Esophagus squamous epithelium (tissue), 5 donors: ENCODE results near the gene EVPLL. TPM values are rescaled to one million over a fixed set of nuclear protein-coding genes. Genes with fewer than 3 reads are reported as not detected.
"Not testable (repeated sequence)": the region's sequence is repeated elsewhere in the genome, so short reads cannot be mapped to it uniquely, and the experiment has no call there.

Experiments
- DNase-seq: peaks from one replicate; lab custom pipeline; 2025; lab: John Stamatoyannopoulos, UW
- H3K27ac ChIP-seq, 4 donors: fragments of 200-600 bp; sonication (generic); one replicate each; pipeline ENCODE4 v1.5.1; 2016 to 2019; ENCODE audit warnings: mild to moderate bottlenecking in 1 of 4
- H3K27me3 ChIP-seq, 4 donors: fragments of 200-600 bp; sonication (generic); 1 replicate in 3 of 4; 2 replicates in 1 of 4; pipeline versions ENCODE4 v1.5.1 to v1.6.0; 2017 to 2021; ENCODE audit warnings: antibody characterized with exemption in 1 of 4
- H3K36me3 ChIP-seq, 3 donors: fragments of 200-600 bp; sonication (generic); one replicate each; pipeline ENCODE4 v1.5.1; 2016 to 2019
- H3K4me1 ChIP-seq, 3 donors: fragments of 200-600 bp; sonication (generic); one replicate each; pipeline ENCODE4 v1.5.1; 2017 to 2019
- H3K4me3 ChIP-seq, 4 donors: fragments of 200-600 bp; sonication (generic); 1 replicate in 3 of 4; 2 replicates in 1 of 4; pipeline ENCODE4 v1.5.1; 2016 to 2019; ENCODE audit warnings: mild to moderate bottlenecking in 2 of 4, moderate library complexity in 1 of 4
- H3K9me3 ChIP-seq, 3 donors: fragments of 200-600 bp; sonication (generic); one replicate each; pipeline ENCODE4 v1.5.1; 2016 to 2019
- POLR2A ChIP-seq, 4 donors: fragments of 450-650 bp; IDR thresholded peaks; one replicate each; pipeline ENCODE4 v1.6.1; 2017; ENCODE audit warnings: antibody characterized with exemption in 4 of 4, mild to moderate bottlenecking in 4 of 4, moderate library complexity in 3 of 4
- WGBS, 2 donors: methylation state at CpG; one replicate each; pipeline ENCODE4 v1.1.5; 2018; 5-methylcytosine and 5-hydroxymethylcytosine counted together
- intact Hi-C: fragments of 100-400 bp; cut with DNase I; formaldehyde crosslinking; loops from one replicate; pipeline ENCODE4 v1.15.0; 2022
- total RNA-seq, 4 donors: library from RNA; depleted of rRNA; stranded (reverse); fragments of >200 nt; gene quantifications; one replicate each; pipeline ENCODE4 v1.1.0, GENCODE V29; 2016
- TF ChIP-seq, protein P1 (sequence below), 6 experiments: fragments of 450-650 bp in 4 of 6; fragments of 200-600 bp in 2 of 6; sonication (generic) in 2 of 6; IDR thresholded peaks; one replicate each; pipeline ENCODE4 v1.5.1; 2016 to 2019; ENCODE audit warnings: antibody characterized with exemption in 6 of 6, mild to moderate bottlenecking in 4 of 6, moderate library complexity in 4 of 6
- donor health status: DM: yes; HTN: yes; CAD: no.

The EVPLL gene
- total RNA-seq, 4 donors from 2014 or later, result 5.9 to 15.4 (median 10.2) TPM

DNA sequence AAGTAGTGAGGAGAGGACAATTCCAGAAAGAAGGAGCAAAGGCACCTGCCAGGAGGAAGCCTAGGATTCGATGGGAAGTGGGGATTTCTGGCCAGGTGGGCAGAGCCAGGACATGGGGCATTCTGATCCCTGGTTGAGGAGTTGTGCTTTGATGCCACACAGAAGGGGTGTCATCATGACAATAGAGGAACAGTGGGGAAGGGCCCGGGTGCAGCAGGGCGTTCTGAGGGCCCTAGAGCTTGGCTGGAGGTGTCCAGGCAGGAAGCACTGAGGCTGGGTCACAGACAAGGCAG is 4.3 kb downstream of the EVPLL start:
- Histone ChIP-seq H3K36me3 (peaks cover 0 to 35% (median 0%) of the 10 kb centered on the region in 3 donors), H3K27ac (no peak overlapping the region), H3K27me3 (peaks cover 0 to 48% (median 0%) of the 10 kb centered on the region in 4 donors), H3K4me1 (peaks cover 4 to 37% (median 11%) of the 10 kb centered on the region in 3 donors), H3K4me3 (no peak overlapping the region), H3K9me3 (no peaks in the 10 kb centered on the region)
- no peak for DNase-seq
- TF ChIP-seq POLR2A (IDR thresholded peaks at IDR 0.05), result no peak
- TF ChIP-seq, protein P1, sequence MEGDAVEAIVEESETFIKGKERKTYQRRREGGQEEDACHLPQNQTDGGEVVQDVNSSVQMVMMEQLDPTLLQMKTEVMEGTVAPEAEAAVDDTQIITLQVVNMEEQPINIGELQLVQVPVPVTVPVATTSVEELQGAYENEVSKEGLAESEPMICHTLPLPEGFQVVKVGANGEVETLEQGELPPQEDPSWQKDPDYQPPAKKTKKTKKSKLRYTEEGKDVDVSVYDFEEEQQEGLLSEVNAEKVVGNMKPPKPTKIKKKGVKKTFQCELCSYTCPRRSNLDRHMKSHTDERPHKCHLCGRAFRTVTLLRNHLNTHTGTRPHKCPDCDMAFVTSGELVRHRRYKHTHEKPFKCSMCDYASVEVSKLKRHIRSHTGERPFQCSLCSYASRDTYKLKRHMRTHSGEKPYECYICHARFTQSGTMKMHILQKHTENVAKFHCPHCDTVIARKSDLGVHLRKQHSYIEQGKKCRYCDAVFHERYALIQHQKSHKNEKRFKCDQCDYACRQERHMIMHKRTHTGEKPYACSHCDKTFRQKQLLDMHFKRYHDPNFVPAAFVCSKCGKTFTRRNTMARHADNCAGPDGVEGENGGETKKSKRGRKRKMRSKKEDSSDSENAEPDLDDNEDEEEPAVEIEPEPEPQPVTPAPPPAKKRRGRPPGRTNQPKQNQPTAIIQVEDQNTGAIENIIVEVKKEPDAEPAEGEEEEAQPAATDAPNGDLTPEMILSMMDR (IDR thresholded peaks at IDR 0.05), result no peak
- WGBS, 2 donors, result 70 to 73% methylated on average over 3 of the region's 3 CpGs
- intact Hi-C loops, result no loop called here

DNA sequence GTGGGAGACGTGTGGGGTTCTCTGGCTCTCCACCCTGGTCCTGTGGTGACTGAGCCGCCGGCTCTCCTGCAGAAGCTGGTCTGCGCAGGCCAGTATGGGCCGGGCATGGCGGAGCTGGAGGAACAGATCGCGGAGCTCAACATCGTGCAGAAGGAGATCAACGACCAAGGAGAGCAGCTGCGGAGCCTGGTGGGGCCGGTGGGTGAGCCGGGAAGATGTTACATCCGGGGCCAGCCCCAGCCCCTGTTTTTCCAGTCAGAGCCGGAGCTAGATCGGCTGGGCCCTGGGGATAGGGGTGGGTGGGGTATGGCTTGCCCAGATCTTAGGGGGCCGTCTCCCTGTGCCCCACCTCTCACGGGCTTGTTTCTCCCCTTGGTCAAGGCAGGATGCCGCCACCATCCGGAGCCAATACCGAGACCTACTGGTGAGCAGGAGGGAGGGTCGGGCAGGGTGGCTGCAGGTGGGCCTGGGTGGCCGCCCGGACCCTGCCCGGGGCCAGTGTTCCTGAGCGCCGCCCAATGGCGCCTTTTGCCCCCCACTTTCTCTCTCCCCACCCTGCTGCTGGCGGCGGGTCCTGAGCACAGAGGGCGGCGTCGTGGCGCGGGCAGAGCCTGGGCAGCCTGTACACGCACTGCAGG is 5.0 kb downstream of the EVPLL start:
- Histone ChIP-seq H3K4me1 (peaks cover 0 to 32% (median 7%) of the 10 kb centered on the region in 3 donors), H3K36me3 (peaks cover 0 to 35% (median 0%) of the 10 kb centered on the region in 3 donors), H3K27ac (no peak overlapping the region), H3K9me3 (no peaks in the 10 kb centered on the region), H3K27me3 (peaks cover 0 to 48% (median 0%) of the 10 kb centered on the region in 4 donors), H3K4me3 (no peak overlapping the region)
- intact Hi-C loops, result no loop called here
- DNase-seq, result no peak
- TF ChIP-seq, protein P1 (IDR thresholded peaks at IDR 0.05), result no peak
- no peak for TF ChIP-seq POLR2A (IDR thresholded peaks at IDR 0.05)
- 88% methylated on average over 10 of the region's 36 CpGs; no CpG with 5 or more reads in 1 of the 2 donors for WGBS, 2 donors

DNA sequence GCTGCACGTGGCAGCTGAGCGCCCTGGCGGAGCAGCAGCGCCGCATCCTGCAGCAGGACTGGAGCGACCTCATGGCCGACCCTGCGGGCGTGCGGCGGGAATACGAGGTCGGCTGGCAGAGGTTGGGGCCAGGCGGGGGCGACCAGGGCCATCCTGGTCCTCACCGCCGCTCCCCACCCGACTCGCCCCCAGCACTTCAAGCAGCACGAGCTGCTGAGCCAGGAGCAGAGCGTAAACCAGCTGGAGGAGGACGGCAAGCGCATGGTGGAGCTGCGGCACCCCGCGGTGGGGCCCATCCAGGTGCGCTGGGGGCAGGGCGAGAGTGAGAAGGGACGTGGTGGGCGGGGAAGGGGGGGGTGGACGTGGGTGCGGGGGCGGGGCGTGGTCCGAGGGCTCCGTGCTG is 5.5 kb downstream of the EVPLL start:
- Histone ChIP-seq H3K4me1 (peaks cover 0 to 26% (median 7%) of the 10 kb centered on the region in 3 donors), H3K36me3 (peaks cover 0 to 35% (median 0%) of the 10 kb centered on the region in 3 donors), H3K27me3 (peaks cover 0 to 48% (median 0%) of the 10 kb centered on the region in 4 donors)
- H3K4me3 ChIP-seq, intact Hi-C loops, DNase-seq, H3K27ac ChIP-seq, H3K9me3 ChIP-seq: not testable (repeated sequence)
- WGBS, 2 donors, result 0 to 65% methylated on average over 1 to 19 of the region's 36 CpGs

DNA sequence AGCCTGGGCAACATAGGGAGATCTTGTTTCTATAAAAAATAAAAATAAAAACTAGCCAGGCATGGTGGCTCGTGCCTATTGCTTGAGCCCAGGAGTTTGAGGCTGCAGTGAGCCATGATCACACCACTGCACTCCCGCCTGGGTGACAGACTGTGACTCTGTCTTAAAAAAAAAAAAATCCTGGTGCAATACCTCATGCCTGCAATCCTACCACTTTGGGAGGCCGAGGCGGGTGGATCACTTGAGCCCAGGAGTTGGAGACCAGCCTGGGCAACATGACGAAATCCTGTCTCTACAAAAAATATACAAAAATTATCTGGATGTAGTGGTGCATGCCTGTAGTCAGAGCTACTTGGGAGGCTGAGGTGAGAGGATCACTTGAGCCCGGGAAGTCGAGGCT is 6.7 kb downstream of the EVPLL start:
- 81 to 88% methylated on average over 7 of the region's 7 CpGs for WGBS, 2 donors
- Histone ChIP-seq H3K4me1 (peaks cover 0 to 14% (median 7%) of the 10 kb centered on the region in 3 donors), H3K27me3 (peaks cover 0 to 48% (median 0%) of the 10 kb centered on the region in 4 donors), H3K36me3 (peaks cover 0 to 35% (median 0%) of the 10 kb centered on the region in 3 donors)
- H3K27ac ChIP-seq, DNase-seq, H3K9me3 ChIP-seq, intact Hi-C loops, H3K4me3 ChIP-seq: not testable (repeated sequence)

DNA sequence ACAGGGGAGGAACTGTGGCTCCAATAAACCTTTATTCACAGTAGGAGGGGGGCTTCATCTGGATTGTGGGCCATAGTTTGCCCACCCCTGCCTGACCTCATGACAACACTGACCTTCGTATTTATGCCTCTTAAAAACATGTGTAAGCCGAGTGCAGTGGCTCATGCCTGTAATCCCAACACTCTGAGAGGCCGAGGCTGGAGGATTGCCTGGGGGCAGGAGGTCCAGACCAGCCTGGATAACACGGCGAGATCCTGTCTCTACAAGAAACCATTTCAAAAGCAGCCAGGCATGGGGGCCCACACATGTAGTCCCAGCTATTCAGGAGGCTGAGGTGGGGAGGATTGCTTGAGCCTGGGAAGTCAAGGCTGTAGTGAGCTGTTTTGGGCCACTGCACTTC is 10.0 kb downstream of the EVPLL start:
- intact Hi-C loops, H3K4me1 ChIP-seq, DNase-seq, H3K27ac ChIP-seq, H3K9me3 ChIP-seq, H3K4me3 ChIP-seq: not testable (repeated sequence)
- Histone ChIP-seq H3K27me3 (peaks cover 0 to 15% (median 0%) of the 10 kb centered on the region in 4 donors), H3K36me3 (peaks cover 0 to 16% (median 0%) of the 10 kb centered on the region in 3 donors)
- 50% methylated on average over 2 to 4 of the region's 5 CpGs for WGBS, 2 donors

DNA sequence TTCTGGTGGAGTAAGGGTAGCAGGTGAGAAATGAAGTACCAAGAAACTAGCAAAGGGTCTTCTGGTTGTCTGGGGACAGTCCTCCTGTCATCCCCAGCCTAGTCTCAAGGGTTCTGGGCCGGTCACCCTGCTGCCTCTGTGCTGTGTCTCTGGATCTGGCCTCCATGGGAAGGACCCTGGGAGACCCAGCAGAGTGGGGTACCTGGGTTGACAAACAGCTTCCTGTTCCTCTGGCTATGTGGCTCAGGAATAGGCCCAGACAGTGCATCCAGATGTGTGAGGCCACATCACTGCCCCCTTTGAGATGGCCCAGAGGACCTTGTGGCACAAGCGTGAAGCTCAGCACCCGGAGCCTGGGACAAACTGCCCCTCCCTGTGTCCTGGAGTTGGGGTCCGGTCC is 10.7 kb downstream of the EVPLL start:
- H3K4me3 ChIP-seq, H3K27me3 ChIP-seq, DNase-seq, H3K4me1 ChIP-seq, H3K27ac ChIP-seq, H3K36me3 ChIP-seq, H3K9me3 ChIP-seq, intact Hi-C loops: not testable (repeated sequence)
- WGBS, 2 donors, result 90 to 100% methylated on average over 2 of the region's 4 CpGs

DNA sequence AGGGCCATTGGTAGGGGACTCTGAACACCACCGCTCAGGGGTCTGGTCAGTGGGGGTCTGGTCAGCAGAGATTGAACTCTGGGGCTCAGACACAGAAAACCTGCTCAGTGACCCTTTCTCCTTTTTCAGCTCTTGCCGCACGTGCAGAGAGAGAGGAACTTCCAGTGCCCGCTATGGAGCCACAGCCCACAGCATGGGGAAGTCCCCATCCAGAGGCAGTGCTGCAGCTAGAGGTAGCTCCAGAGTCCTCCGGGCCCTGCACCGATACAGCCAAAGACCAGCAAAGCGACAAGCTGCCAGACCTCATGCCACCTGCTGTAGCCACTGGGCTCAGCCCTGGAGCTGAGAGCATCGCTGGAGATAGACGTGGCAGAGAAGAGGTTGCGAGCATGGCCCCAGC is 11.2 kb downstream of the EVPLL start:
- DNase-seq, H3K27me3 ChIP-seq, H3K36me3 ChIP-seq, intact Hi-C loops, H3K4me3 ChIP-seq, H3K9me3 ChIP-seq, H3K4me1 ChIP-seq, H3K27ac ChIP-seq: not testable (repeated sequence)
- WGBS, 2 donors, result 80% methylated on average over 1 of the region's 10 CpGs; no CpG with 5 or more reads in 1 of the 2 donors

DNA sequence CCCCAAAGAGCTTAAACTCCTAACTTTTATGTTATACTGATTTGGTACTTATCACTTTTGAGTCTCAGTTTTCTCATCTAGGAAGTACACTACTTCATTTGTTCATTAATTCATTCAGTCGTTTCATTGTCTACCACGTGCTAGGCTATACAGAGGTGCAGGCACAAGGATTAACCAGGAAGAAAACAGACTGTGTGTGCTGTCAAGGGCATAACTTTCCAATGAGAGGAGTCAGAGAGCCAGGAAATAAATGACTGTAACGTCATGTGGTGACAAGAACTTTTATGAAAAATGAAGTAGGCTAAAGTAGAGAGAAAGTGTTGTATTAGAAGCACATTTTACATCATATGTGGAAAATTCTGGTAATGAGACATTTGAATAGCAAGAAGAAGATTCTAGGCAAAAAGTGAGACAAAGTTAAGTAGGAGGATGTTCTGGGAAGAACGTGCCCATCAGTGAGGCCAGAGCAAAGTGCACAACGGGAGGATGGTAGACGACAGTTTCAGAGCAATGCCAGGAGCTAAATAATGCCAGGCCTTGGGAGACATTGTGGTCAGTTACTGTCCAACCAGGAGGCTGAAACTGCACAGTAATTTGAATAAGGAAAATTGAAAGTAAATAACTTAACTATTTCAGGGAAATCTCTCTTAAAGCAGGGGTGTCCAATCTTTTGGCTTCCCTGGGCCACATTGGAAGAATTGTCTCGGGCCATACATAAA is 24.5 kb downstream of the EVPLL start:
- DNase-seq, H3K9me3 ChIP-seq, H3K4me1 ChIP-seq, H3K27ac ChIP-seq, H3K4me3 ChIP-seq, H3K36me3 ChIP-seq, intact Hi-C loops, H3K27me3 ChIP-seq: not testable (repeated sequence)
- WGBS, 2 donors, result 40 to 43% methylated on average over 6 of the region's 7 CpGs

DNA sequence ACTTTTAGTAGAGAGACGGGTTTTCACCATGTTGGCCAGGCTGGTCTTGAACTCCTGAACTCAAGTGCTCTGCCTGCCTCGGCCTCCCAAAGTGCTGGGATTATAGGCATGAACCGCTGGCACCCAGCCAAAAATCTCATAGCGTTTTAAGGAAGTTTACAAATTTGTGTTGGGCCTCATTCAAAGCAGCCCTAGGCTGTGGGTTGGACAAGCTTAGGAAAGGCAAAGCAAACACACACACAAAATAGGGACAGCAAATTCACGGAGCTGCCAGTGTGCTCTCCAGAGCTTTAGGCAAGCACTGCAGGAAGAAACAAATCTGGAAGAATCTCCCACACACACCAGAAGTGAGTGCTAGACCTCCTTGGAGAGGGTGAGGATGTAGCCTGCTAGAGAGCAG is 25.6 kb downstream of the EVPLL start:
- intact Hi-C loops, H3K27me3 ChIP-seq, H3K36me3 ChIP-seq, H3K9me3 ChIP-seq, H3K27ac ChIP-seq, DNase-seq, H3K4me3 ChIP-seq, H3K4me1 ChIP-seq: not testable (repeated sequence)
- WGBS, 2 donors, result 6 to 43% methylated on average over 1 to 2 of the region's 5 CpGs

DNA sequence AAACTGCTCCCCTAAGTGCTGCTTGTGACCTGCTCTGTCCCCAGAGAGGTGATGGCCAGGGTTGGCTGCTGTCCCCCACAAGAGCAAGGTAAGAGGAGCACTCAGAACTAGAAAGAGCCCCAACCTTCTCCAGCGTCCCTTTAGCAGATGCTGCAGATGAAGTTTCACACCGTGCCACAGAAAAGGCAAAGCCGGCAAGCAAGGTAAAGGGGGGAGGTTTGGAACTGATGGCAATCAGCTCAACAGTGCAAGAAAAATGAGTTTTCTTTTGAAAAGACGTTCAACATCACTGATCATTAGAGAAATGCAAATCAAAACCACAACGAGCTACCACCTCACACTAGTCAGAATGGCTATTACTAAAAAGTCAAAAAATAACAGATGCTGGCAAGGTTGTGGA is 26.0 kb downstream of the EVPLL start:
- intact Hi-C loops, H3K4me1 ChIP-seq, H3K9me3 ChIP-seq, H3K36me3 ChIP-seq, H3K4me3 ChIP-seq, H3K27ac ChIP-seq, DNase-seq, H3K27me3 ChIP-seq: not testable (repeated sequence)
- WGBS, 2 donors, result no CpG with 5 or more reads among the region's 5 CpGs

DNA sequence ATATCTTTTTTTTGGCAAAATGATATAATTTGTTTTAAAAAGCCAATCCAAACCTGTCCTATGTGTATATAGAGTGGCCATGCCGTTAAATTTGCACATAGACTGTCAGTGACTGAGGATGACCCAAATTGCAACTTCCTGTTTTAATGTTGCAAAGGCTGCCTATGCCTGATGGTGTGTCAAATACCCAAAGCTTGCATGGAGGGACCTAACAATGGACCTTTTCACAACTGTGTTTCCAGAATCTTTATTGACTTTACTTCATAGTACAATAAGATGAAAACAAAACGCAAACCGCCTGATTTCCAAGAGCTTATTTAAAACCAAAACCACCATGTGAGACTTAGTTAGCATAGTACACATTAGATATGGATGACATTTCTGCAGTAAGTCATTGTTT is 31.3 kb downstream of the EVPLL start:
- H3K9me3 ChIP-seq, intact Hi-C loops, H3K27ac ChIP-seq, DNase-seq, H3K36me3 ChIP-seq, H3K27me3 ChIP-seq, H3K4me3 ChIP-seq: not testable (repeated sequence)
- 27 to 29% methylated on average over 3 of the region's 3 CpGs for WGBS, 2 donors
- H3K4me1 ChIP-seq, result peaks cover 0 to 30% (median 0%) of the 10 kb centered on the region in 3 donors
